ENCODE data around the gene ECHS1. TPM values are rescaled to one million over a fixed set of nuclear protein-coding genes. Genes with fewer than 3 reads are reported as not detected.

Gene ECHS1
- total RNA-seq, 1 donor = 56.1 TPM

DNA sequence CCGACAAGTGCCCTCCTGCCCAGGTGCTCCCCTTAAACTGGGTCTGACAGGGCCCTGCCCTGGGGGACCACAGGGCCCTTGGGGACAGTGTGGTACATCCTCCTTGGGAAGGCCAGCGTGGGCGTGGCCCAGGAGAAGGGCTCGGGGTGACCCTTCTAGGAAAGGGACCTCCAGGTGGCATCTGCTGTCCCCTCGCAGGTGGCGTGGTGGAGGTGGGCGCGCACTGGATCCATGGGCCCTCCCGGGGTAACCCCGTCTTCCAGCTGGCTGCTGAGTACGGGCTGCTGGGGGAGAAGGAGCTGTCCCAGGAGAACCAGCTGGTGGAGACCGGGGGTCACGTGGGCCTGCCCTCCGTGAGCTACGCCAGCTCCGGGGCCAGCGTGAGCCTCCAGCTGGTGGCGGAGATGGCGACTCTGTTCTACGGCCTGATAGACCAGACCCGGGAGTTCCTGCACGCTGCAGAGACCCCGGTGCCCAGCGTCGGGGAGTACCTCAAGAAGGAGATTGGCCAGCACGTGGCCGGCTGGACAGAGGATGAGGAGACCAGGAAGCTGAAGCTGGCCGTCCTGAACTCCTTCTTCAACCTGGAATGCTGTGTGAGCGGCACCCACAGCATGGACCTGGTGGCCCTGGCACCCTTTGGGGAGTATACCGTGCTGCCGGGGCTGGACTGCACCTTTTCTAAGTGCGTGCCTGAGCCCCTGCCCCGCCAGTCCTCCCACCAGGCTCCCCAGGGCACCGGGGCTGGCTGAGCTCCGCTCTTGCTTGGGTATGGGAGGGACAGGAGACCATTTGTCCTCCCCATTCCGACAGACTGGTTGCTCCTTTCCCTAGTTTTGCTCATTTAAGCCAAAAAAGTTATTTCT lies 6.9 kb upstream of the ECHS1 start:
- H3K4me2 ChIP-seq (ENCODE audit: insufficient read depth, low read length) = peak overlapping the region; percentile 78
- DNase-seq (ENCODE audit: insufficient read length, low spot score, missing footprints) = no peak
- no peak overlapping the region for H3K27ac ChIP-seq (ENCODE audit: low read depth, low read length)
- H3K27me3 ChIP-seq (ENCODE audit: insufficient read depth, low read length) = no peaks in the 10 kb centered on the region
- TF ChIP-seq, protein P1, sequence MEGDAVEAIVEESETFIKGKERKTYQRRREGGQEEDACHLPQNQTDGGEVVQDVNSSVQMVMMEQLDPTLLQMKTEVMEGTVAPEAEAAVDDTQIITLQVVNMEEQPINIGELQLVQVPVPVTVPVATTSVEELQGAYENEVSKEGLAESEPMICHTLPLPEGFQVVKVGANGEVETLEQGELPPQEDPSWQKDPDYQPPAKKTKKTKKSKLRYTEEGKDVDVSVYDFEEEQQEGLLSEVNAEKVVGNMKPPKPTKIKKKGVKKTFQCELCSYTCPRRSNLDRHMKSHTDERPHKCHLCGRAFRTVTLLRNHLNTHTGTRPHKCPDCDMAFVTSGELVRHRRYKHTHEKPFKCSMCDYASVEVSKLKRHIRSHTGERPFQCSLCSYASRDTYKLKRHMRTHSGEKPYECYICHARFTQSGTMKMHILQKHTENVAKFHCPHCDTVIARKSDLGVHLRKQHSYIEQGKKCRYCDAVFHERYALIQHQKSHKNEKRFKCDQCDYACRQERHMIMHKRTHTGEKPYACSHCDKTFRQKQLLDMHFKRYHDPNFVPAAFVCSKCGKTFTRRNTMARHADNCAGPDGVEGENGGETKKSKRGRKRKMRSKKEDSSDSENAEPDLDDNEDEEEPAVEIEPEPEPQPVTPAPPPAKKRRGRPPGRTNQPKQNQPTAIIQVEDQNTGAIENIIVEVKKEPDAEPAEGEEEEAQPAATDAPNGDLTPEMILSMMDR (IDR thresholded peaks at IDR 0.05; ENCODE audit: extremely low read depth, low read depth, low read length) = no peak
- H3K36me3 ChIP-seq (ENCODE audit: insufficient read depth, low read length) = no peaks in the 10 kb centered on the region
- no peaks in the 10 kb centered on the region for H3K4me1 ChIP-seq (ENCODE audit: insufficient read depth, low read length)
- no peaks in the 10 kb centered on the region for H4K20me1 ChIP-seq (ENCODE audit: insufficient read depth, low read length)
- H3K4me3 ChIP-seq (ENCODE audit: insufficient read depth, low read length) = peak overlapping the region; percentile 73
- H3K79me2 ChIP-seq (ENCODE audit: insufficient read depth, low read length) = no peaks in the 10 kb centered on the region
- H2AFZ ChIP-seq (ENCODE audit: low read length) = peak overlapping the region; percentile 29
- H3K9me3 ChIP-seq (ENCODE audit: low read depth, low read length) = no peaks in the 10 kb centered on the region

DNA sequence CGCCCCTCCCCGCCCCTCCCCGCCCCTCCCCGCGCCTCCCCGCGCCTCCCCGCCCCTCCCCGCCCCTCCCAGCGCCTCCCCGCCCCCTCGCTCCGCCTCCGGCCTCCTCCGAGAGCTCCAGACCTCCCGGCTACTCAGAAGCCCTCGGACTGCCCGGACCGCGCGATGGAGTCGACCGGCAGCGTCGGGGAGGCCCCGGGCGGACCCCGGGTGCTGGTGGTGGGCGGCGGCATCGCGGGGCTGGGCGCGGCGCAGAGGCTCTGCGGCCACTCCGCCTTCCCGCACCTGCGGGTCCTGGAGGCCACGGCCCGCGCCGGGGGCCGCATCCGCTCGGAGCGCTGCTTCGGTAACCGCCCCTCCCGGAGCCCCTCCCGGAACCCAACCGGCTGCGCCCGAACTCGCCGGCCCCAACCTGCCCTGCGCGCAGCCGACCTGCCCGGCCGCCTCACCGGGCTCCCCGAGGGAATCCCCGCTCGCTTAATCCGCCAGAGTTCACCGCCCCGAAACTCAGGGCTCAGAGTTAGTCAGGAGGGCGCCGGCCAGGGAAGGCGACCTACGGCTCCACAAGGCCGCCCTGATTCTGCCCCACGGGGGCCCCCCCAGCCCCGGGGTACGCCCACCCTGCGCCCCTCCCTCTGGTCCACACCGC lies 6.1 kb upstream of the ECHS1 start, which contains the start of gene PAOX:
Gene PAOX, plus strand, starts transcription at position 111 of the 649 bp plus-strand sequence. Its CDS starts 55 bp downstream, at position 166.
- Histone ChIP-seq H3K36me3 (ENCODE audit: insufficient read depth, low read length) (no peaks in the 10 kb centered on the region), H2AFZ (ENCODE audit: low read length) (peak within 1 kb of the TSS; percentile 95), H3K9me3 (ENCODE audit: low read depth, low read length) (no peaks in the 10 kb centered on the region), H4K20me1 (ENCODE audit: insufficient read depth, low read length) (no peaks in the 10 kb centered on the region), H3K4me3 (ENCODE audit: insufficient read depth, low read length) (peak within 1 kb of the TSS; percentile 82), H3K27me3 (ENCODE audit: insufficient read depth, low read length) (no peaks in the 10 kb centered on the region), H3K27ac (ENCODE audit: low read depth, low read length) (no peak within 1 kb of the TSS), H3K4me1 (ENCODE audit: insufficient read depth, low read length) (no peaks in the 10 kb centered on the region), H3K4me2 (ENCODE audit: insufficient read depth, low read length) (peak within 1 kb of the TSS; percentile 96), H3K79me2 (ENCODE audit: insufficient read depth, low read length) (no peaks in the 10 kb centered on the region)
- peak; percentile 99 for DNase-seq (ENCODE audit: insufficient read length, low spot score, missing footprints)
- TF ChIP-seq, protein P1 (IDR thresholded peaks at IDR 0.05; ENCODE audit: extremely low read depth, low read depth, low read length) = no peak

DNA sequence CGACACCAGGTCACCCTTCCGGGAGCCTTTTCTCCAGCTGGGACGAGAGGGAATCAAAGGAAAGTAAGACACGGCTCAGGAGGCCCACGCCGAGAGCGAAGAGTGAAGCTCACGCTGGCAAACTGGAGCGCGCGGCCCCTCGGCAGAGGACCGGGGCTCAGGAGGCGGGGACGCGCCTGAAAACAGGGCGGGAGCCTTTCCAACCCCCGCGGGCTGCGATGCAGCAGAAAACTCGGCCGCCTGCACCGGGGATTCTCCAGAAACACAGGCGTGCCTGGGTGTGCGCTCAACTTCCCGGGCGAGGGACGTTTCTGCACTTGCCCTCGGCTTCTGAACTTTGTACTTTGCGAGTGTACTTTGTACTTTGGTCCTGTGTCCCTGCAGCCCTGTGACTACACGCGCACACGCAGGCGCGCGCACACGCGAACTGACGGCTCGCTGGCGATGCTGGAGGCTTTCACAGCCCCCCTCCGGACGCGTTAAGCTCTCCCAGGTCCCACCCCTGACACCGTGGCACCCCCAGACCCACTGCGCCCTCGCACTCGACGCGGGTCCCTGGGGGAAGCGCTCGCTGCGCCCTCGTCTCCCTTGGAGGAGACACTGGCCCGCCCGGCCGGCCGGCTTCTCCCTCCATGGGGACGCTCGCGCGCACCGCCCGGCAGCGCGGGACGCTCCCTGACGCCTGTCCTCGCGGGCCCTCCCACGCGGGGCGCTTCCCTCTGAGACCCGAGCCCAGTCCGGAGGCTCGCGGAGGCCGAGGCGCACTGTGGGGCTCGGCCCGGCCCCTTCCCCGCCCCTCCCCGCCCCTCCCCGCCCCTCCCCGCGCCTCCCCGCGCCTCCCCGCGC lies 5.3 kb upstream of the ECHS1 start:
- Histone ChIP-seq H3K79me2 (ENCODE audit: insufficient read depth, low read length) (no peaks in the 10 kb centered on the region), H3K27ac (ENCODE audit: low read depth, low read length) (no peak overlapping the region), H3K27me3 (ENCODE audit: insufficient read depth, low read length) (no peaks in the 10 kb centered on the region), H3K4me3 (ENCODE audit: insufficient read depth, low read length) (peak overlapping the region; percentile 82), H2AFZ (ENCODE audit: low read length) (peak overlapping the region; percentile 95), H4K20me1 (ENCODE audit: insufficient read depth, low read length) (no peaks in the 10 kb centered on the region), H3K36me3 (ENCODE audit: insufficient read depth, low read length) (no peaks in the 10 kb centered on the region), H3K9me3 (ENCODE audit: low read depth, low read length) (no peaks in the 10 kb centered on the region), H3K4me1 (ENCODE audit: insufficient read depth, low read length) (peaks cover 5% of the 10 kb centered on the region), H3K4me2 (ENCODE audit: insufficient read depth, low read length) (peak overlapping the region; percentile 96)
- TF ChIP-seq, protein P1 (IDR thresholded peaks at IDR 0.05; ENCODE audit: extremely low read depth, low read depth, low read length) = no peak
- DNase-seq (ENCODE audit: insufficient read length, low spot score, missing footprints) = peak; percentile 97
